Gastrocnemius medialis (tissue), 4 donors: ENCODE data around the gene IQCC.

Source experiments
- POLR2A ChIP-seq, 2 donors: fragments of 450-650 bp; IDR thresholded peaks; one replicate each; pipeline ENCODE4 v1.6.1; 2017; ENCODE audit warnings: antibody characterized with exemption in 2 of 2, mild to moderate bottlenecking in 2 of 2, moderate library complexity in 2 of 2
- TF ChIP-seq, protein P1 (sequence below), 5 experiments: fragments of 450-650 bp in 3 of 5; fragments of 200-600 bp in 2 of 5; sonication (generic) in 2 of 5; IDR thresholded peaks in 4 of 5; conservative IDR thresholded peaks in 1 of 5; 1 replicate in 4 of 5; 2 replicates in 1 of 5; pipeline ENCODE4 v1.5.1; 2016 to 2019; ENCODE audit warnings: antibody characterized with exemption in 5 of 5, mild to moderate bottlenecking in 3 of 5, moderate library complexity in 3 of 5

DNA sequence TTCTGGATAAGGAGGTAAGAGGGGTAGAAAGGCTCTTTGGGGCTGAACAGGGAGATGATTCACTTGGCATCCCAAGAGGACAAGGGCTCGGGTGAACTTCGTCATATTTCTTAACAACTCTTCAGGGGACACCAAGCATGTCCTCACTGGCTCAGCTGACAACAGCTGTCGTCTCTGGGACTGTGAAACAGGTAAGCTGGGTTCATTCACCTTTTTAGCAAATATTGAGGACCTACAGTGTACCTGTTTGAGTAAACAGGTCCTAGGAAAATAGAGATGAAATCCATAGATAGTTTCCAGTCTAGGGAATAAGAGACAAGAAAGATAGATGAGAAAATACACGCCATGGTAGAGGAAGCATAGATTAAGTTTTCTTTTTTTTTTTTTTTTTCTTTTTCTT lies 18.8 kb downstream of the IQCC start:
- TF ChIP-seq, protein P1, sequence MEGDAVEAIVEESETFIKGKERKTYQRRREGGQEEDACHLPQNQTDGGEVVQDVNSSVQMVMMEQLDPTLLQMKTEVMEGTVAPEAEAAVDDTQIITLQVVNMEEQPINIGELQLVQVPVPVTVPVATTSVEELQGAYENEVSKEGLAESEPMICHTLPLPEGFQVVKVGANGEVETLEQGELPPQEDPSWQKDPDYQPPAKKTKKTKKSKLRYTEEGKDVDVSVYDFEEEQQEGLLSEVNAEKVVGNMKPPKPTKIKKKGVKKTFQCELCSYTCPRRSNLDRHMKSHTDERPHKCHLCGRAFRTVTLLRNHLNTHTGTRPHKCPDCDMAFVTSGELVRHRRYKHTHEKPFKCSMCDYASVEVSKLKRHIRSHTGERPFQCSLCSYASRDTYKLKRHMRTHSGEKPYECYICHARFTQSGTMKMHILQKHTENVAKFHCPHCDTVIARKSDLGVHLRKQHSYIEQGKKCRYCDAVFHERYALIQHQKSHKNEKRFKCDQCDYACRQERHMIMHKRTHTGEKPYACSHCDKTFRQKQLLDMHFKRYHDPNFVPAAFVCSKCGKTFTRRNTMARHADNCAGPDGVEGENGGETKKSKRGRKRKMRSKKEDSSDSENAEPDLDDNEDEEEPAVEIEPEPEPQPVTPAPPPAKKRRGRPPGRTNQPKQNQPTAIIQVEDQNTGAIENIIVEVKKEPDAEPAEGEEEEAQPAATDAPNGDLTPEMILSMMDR (IDR thresholded peaks at IDR 0.05 in 4 of 5, conservative IDR thresholded peaks at IDR 0.05 in 1 of 5), result no peak
- TF ChIP-seq POLR2A (IDR thresholded peaks at IDR 0.05), result no peak
